ENCODE measurements around the gene TRIO. TPM values are rescaled to one million over a fixed set of nuclear protein-coding genes. Genes with fewer than 3 reads are reported as not detected.

The TRIO gene
- total RNA-seq, 6 experiments from 2014 or later = 167 to 219 (median 190) TPM

GRCh38 chr5:14187660-14188059 lies 44.5 kb downstream of the TRIO start:
- peaks cover 99% of the 10 kb centered on the region for H3K4me1 Mint-ChIP-seq (ENCODE audit: low read depth)
- H3K27me3 Mint-ChIP-seq (ENCODE audit: insufficient read depth) = peaks cover 4% of the 10 kb centered on the region; the same call in 1 of the 2 replicates
- DNase-seq = no peak
- TF ChIP-seq, protein P1, sequence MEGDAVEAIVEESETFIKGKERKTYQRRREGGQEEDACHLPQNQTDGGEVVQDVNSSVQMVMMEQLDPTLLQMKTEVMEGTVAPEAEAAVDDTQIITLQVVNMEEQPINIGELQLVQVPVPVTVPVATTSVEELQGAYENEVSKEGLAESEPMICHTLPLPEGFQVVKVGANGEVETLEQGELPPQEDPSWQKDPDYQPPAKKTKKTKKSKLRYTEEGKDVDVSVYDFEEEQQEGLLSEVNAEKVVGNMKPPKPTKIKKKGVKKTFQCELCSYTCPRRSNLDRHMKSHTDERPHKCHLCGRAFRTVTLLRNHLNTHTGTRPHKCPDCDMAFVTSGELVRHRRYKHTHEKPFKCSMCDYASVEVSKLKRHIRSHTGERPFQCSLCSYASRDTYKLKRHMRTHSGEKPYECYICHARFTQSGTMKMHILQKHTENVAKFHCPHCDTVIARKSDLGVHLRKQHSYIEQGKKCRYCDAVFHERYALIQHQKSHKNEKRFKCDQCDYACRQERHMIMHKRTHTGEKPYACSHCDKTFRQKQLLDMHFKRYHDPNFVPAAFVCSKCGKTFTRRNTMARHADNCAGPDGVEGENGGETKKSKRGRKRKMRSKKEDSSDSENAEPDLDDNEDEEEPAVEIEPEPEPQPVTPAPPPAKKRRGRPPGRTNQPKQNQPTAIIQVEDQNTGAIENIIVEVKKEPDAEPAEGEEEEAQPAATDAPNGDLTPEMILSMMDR (IDR thresholded peaks at IDR 0.05) = no peak
- peaks cover 36% of the 10 kb centered on the region for H3K36me3 Mint-ChIP-seq (ENCODE audit: low read depth)
- peak overlapping the region; percentile 73 for H3K4me3 Mint-ChIP-seq
- H3K27ac Mint-ChIP-seq = peak overlapping the region; percentile 91
- H3K9me3 Mint-ChIP-seq = no peaks in the 10 kb centered on the region

DNA sequence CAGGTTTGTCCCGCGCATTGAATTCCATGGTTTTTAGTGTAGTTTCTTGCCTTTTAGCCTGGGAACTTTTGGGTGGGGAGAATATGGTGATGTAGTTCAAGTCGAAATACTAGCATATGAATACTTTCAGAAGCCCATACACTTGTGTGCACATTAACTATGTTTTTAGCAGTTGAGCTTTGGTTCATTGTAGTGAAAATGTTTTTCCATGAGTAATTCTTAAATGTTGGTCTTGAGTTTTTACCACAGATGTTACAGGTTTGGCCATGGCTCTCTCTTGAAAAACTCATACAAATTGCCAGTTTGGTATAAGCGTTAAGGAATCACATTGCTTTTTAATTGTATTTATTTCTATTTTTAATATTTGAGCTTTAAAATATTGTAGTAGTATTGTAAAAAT lies 45.6 kb downstream of the TRIO start:
- H3K4me3 Mint-ChIP-seq = peak overlapping the region; percentile 52
- peaks cover 4% of the 10 kb centered on the region; the same call in 1 of the 2 replicates for H3K27me3 Mint-ChIP-seq (ENCODE audit: insufficient read depth)
- peaks cover 34% of the 10 kb centered on the region for H3K36me3 Mint-ChIP-seq (ENCODE audit: low read depth)
- no peak for DNase-seq
- TF ChIP-seq, protein P1 (IDR thresholded peaks at IDR 0.05) = no peak
- peak overlapping the region; percentile 91 for H3K27ac Mint-ChIP-seq
- no peaks in the 10 kb centered on the region for H3K9me3 Mint-ChIP-seq
- peaks cover 99% of the 10 kb centered on the region for H3K4me1 Mint-ChIP-seq (ENCODE audit: low read depth)

GRCh38 chr5:14189680-14190079 lies 46.5 kb downstream of the TRIO start:
- no peaks in the 10 kb centered on the region for H3K9me3 Mint-ChIP-seq
- peaks cover 99% of the 10 kb centered on the region for H3K4me1 Mint-ChIP-seq (ENCODE audit: low read depth)
- peak overlapping the region; percentile 91 for H3K27ac Mint-ChIP-seq
- H3K27me3 Mint-ChIP-seq (ENCODE audit: insufficient read depth) = peaks cover 4% of the 10 kb centered on the region; the same call in 1 of the 2 replicates
- TF ChIP-seq, protein P1 (IDR thresholded peaks at IDR 0.05) = no peak
- H3K36me3 Mint-ChIP-seq (ENCODE audit: low read depth) = peaks cover 35% of the 10 kb centered on the region
- DNase-seq = no peak
- peak overlapping the region; percentile 74 for H3K4me3 Mint-ChIP-seq

DNA sequence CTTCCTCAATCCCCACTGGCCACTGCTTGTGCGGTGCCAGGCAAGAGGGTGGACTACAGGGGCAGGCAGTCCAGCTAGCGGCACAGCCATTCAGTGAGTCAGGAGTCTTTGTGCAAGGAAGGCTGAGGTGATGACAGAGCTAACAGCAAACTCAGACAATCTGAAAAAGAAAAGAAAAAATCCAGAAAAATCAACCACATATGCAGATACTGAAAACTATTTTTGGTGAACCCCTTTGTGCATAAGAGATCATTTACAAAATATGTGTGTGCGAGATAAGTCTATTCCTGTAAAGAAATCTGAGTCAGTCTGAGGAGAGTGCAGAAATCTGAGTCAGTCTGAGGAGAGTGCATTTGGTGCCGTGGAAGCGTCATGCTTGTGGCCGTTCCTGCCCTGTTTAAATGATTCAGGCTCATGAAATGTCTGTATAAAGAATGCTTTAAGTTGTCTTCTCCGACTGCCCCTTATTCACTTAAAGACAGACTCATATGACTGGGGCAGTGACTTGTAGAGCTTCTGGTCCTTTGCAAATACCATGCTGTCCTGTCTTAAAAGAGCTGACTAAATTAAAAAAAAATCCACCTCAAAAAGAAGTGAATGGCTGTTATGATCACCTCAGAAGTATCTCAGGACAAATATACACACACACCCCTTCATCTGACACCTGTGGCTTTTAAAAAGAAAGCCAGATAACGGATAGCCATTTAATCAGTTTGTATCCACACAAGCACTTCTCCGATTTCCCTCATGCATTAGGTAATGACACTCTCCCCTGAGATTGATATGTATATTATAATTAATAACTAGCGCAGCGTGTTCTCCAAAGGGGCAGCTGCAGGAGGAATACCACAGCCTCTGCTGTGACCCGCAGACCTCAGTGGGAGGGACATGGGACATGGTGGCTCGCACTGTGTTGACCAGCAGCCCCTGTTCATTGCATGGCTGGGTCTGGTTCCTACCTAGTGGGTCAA lies 47.3 kb downstream of the TRIO start:
- H3K4me3 Mint-ChIP-seq = peak overlapping the region; percentile 79
- H3K9me3 Mint-ChIP-seq = no peaks in the 10 kb centered on the region
- peaks cover 4% of the 10 kb centered on the region; the same call in 1 of the 2 replicates for H3K27me3 Mint-ChIP-seq (ENCODE audit: insufficient read depth)
- TF ChIP-seq, protein P1 (IDR thresholded peaks at IDR 0.05) = no peak
- H3K27ac Mint-ChIP-seq = peak overlapping the region; percentile 91
- H3K4me1 Mint-ChIP-seq (ENCODE audit: low read depth) = peaks cover 99% of the 10 kb centered on the region
- peaks cover 43% of the 10 kb centered on the region for H3K36me3 Mint-ChIP-seq (ENCODE audit: low read depth)
- DNase-seq = peak; percentile 99

- DNase-seq = no peak
- Mint-ChIP-seq H3K4me1 (ENCODE audit: low read depth) (peaks cover 98% of the 10 kb centered on the region), H3K9me3 (no peaks in the 10 kb centered on the region), H3K27ac (peak overlapping the region; percentile 91), H3K4me3 (peak overlapping the region; percentile 79), H3K27me3 (ENCODE audit: insufficient read depth) (peaks cover 5% of the 10 kb centered on the region; the same call in 1 of the 2 replicates), H3K36me3 (ENCODE audit: low read depth) (peaks cover 48% of the 10 kb centered on the region)
- TF ChIP-seq, protein P1 (IDR thresholded peaks at IDR 0.05) = no peak
Observed at GRCh38 chr5:14191325-14191724, 48.2 kb downstream of the TRIO start.

Measured in HFFc6 (cell line).